Thymus (tissue), 11 donors: ENCODE results near the gene NWD2. TPM values are rescaled to one million over a fixed set of nuclear protein-coding genes. Genes with fewer than 3 reads are reported as not detected.
"Not testable (repeated sequence)": the region's sequence is repeated elsewhere in the genome, so short reads cannot be mapped to it uniquely, and the experiment has no call there.

Experiments
- DNase-seq, 9 donors: peaks; one replicate each; pipeline ENCODE4 v3.0.0-alpha.2; 2013; ENCODE audit warnings: low spot score in 9 of 9, low read depth in 6 of 9, missing footprints in 1 of 9
- H3K27ac ChIP-seq, 2 donors: one replicate each; pipeline ENCODE4 v1.5.1; 2013; ENCODE audit warnings: control low read depth in 1 of 2, low read depth in 1 of 2, low read length in 1 of 2, mild to moderate bottlenecking in 1 of 2, moderate library complexity in 1 of 2
- H3K27me3 ChIP-seq, 2 donors: one replicate each; pipeline ENCODE4 v1.5.1; 2013; ENCODE audit warnings: low read length in 1 of 2; ENCODE audit not compliant: control insufficient read depth in 2 of 2, insufficient read depth in 1 of 2
- H3K36me3 ChIP-seq, 2 donors: one replicate each; pipeline ENCODE4 v1.5.1; 2013; ENCODE audit warnings: low read length in 1 of 2, mild to moderate bottlenecking in 1 of 2, moderate library complexity in 1 of 2; ENCODE audit not compliant: control insufficient read depth in 2 of 2, insufficient read depth in 2 of 2
- H3K4me1 ChIP-seq, 2 donors: one replicate each; pipeline ENCODE4 v1.5.1; 2013; ENCODE audit warnings: low read length in 2 of 2; ENCODE audit not compliant: control insufficient read depth in 2 of 2, insufficient read depth in 2 of 2
- H3K4me3 ChIP-seq, 2 donors: one replicate each; pipeline ENCODE4 v1.5.1; 2013; ENCODE audit warnings: low read length in 2 of 2, control low read depth in 1 of 2, mild to moderate bottlenecking in 1 of 2
- H3K9me3 ChIP-seq, 2 donors: one replicate each; pipeline ENCODE4 v1.5.1; 2013; ENCODE audit warnings: low read length in 1 of 2, mild to moderate bottlenecking in 1 of 2; ENCODE audit not compliant: control insufficient read depth in 2 of 2, insufficient read depth in 1 of 2
- WGBS: extraction: QIAGEN DNeasy Blood & Tissue Kit; methylation state at CpG from one replicate; pipeline ENCODE4 v1.1.7; 2013; 5-methylcytosine and 5-hydroxymethylcytosine counted together
- polyA plus RNA-seq: library from polyadenylated mRNA; stranded (reverse); fragments of 200-250 nt; gene quantifications from one replicate; pipeline ENCODE4 v1.2.3, GENCODE V29; 2013
- total RNA-seq: library from RNA; stranded (reverse); fragments of 120-200 nt; gene quantifications from one replicate; pipeline ENCODE4 v1.2.4, GENCODE V29; 2013
- donor health status: healthy.

The NWD2 gene
- total and polyA plus RNA-seq, 2 donors = under 0.01 to 0.11 TPM

DNA sequence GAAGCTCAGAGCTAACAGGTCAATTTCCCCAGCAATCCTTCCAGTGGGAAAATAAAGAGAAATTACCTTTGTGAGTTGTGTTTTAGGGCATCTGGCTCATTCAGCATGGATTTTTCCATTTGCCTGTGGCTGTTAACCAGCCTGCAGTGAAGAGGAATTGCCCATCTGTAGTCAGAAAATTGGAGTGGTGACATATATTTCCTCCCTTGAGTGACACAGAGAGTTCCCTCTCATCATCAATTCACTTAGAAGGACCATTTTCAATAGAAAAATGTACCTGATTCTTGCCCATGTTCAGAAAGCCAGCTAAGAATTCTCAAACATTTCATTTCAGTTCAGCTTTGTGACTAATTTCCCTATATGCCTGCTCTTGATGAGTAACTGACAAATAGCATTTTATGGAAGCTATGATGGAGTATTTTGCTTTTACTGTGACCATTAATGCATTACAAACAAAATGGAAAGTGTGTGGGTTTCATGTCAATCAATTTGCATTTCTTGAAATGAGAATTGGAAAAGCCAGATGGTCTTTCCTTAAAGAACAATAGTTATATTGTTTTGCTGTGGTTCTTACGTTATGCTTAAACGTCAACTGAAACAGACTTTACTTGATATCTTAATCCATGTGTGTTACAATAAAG, 155.8 kb downstream of the NWD2 start:
- Histone ChIP-seq H3K4me3 (no peak overlapping the region), H3K36me3 (no peaks in the 10 kb centered on the region), H3K4me1 (no peaks in the 10 kb centered on the region), H3K9me3 (no peaks in the 10 kb centered on the region), H3K27me3 (no peaks in the 10 kb centered on the region), H3K27ac (no peak overlapping the region)
- 96% methylated on average over 2 of the region's 2 CpGs for WGBS
- no peak for DNase-seq

DNA sequence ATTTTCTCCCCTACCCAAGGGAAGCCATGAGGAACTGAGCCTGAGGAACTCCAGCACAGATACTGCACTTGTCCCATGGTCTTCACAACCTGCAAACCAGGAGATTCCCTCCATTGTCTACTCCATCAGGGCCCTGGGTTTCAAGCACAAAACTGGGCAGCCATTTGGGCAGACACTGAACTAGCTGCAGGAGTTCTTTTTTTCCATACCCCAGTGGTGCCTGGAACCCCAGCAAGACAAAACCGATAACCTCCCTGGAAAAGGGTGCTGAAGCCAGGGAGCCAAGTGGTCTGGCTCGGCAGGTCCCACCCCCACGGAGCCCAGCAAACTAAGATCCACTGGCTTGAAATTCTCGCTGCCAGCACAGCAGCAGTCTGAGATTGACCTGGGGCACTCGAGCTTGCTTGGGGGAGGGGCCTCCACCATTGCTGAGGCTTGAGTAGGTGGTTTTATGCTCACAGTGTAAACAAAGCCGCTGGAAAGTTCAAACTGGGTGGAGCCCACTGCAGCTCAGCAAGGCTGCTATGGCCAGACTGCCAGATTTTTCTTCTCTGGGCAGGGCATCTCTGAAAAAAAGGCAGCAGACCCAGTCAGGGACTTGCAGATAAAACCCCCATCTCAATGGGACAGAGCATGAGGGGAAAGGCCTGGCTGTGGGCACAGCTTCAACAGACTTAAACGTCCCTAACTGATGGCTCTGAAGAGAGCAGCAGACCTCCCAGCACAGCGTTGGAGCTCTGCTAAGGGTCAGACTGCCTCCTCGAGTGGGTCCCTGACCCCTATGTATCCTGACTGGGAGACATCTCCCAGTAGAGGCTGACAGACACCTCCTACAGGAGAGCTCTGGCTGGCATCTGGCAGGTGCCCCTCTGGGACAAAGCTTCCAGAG, 163.6 kb downstream of the NWD2 start:
- not testable (repeated sequence) for H3K9me3 ChIP-seq, H3K4me1 ChIP-seq, H3K27me3 ChIP-seq, H3K4me3 ChIP-seq, DNase-seq, H3K36me3 ChIP-seq, H3K27ac ChIP-seq
- 72% methylated on average over 9 of the region's 9 CpGs for WGBS

DNA sequence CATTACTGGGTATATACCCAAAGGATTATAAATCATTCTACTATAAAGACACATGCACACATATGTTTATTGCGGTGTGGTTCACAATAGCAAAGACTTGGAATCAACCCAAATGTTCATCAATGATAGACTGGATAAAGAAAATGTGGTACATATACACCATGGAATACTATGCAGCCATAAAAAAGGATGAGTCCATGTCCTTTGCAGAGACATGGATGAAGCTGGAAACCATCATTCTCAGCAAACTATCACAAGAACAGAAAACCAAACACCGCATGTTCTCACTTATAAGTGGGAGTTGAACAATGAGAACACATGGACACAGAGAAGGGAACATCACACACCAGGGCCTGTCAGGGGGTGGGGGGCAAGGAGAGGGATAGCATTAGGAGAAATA, 169.1 kb downstream of the NWD2 start:
- not testable (repeated sequence) for DNase-seq, H3K27ac ChIP-seq, H3K27me3 ChIP-seq, H3K36me3 ChIP-seq, H3K9me3 ChIP-seq, H3K4me1 ChIP-seq, H3K4me3 ChIP-seq
- WGBS = 98% methylated on average over 2 of the region's 2 CpGs

DNA sequence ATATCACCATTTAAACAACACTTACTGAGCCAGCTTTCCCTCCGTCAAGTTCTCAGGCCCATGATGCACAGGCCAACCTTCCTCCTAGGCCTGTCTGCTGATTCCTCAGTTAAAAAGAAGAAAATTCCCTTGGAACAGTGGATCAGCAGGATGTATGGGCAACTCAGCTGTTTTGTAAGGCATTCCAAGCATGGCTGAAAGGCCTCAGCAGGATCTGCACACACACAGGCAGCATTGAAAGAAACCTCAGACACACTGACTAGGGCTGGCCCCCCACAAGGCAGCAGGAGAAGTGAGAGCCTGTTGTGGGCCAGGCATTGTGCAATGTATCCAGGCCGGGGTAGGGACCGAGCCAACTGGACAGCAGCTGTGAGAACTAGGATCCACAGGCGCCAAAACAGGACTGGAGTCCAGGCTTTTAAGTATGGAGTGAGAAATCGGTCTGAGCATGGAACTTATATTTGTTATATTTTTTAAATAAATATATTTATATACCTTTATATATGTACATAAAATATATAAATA, 171.4 kb downstream of the NWD2 start:
- Histone ChIP-seq H3K4me3 (no peak overlapping the region), H3K27me3 (no peaks in the 10 kb centered on the region), H3K36me3 (no peaks in the 10 kb centered on the region), H3K9me3 (no peaks in the 10 kb centered on the region), H3K4me1 (no peaks in the 10 kb centered on the region), H3K27ac (no peak overlapping the region)
- no peak for DNase-seq
- 97% methylated on average over 5 of the region's 5 CpGs for WGBS

- H3K4me1 ChIP-seq = no peaks in the 10 kb centered on the region
- no peak overlapping the region for H3K4me3 ChIP-seq
Observed at GRCh38 chr4:37421614-37422013, 177.1 kb downstream of the NWD2 start.

DNA sequence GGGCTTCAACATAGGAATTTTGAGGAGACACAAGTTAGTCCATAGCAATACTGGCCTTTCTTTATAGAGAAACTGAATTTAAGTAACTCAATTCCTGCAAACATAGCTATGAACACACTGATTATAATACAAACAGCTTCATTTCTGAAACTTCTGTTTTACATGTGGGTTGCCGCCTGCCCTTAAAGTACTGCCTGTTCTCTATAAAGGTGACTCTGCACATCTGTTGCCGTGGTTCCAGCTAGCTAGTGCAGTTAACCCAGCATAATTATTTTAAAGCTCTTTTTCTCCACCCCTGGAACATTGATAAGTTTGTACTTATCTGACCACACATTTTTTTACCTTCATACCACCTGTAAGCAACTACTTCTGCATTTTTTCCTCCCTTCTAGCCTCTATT, 177.6 kb downstream of the NWD2 start:
- Histone ChIP-seq H3K4me1 (no peaks in the 10 kb centered on the region), H3K27me3 (no peaks in the 10 kb centered on the region), H3K36me3 (no peaks in the 10 kb centered on the region), H3K9me3 (no peaks in the 10 kb centered on the region), H3K27ac (no peak overlapping the region), H3K4me3 (no peak overlapping the region)
- no peak for DNase-seq
- WGBS = 53% methylated on average over 2 of the region's 2 CpGs

More at GRCh38 chr4:37421614-37422013, 177.1 kb downstream of the NWD2 start:
- Histone ChIP-seq H3K27ac (no peak overlapping the region), H3K27me3 (no peaks in the 10 kb centered on the region), H3K9me3 (no peaks in the 10 kb centered on the region), H3K36me3 (no peaks in the 10 kb centered on the region)
- no peak for DNase-seq
- WGBS = 95% methylated on average over 4 of the region's 4 CpGs

GRCh38 chr4:37422638-37423037, 178.1 kb downstream of the NWD2 start:
- no peaks in the 10 kb centered on the region for H3K36me3 ChIP-seq
- H3K4me1 ChIP-seq = no peaks in the 10 kb centered on the region
- no peaks in the 10 kb centered on the region for H3K9me3 ChIP-seq
- 85% methylated on average over 2 of the region's 2 CpGs for WGBS
- H3K27ac ChIP-seq = no peak overlapping the region
- H3K27me3 ChIP-seq = no peaks in the 10 kb centered on the region
- no peak overlapping the region for H3K4me3 ChIP-seq
- DNase-seq = no peak

GRCh38 chr4:37423310-37423709, 178.8 kb downstream of the NWD2 start:
- Histone ChIP-seq H3K4me1 (no peaks in the 10 kb centered on the region), H3K4me3 (no peak overlapping the region), H3K27ac (no peak overlapping the region), H3K36me3 (no peaks in the 10 kb centered on the region), H3K27me3 (no peaks in the 10 kb centered on the region), H3K9me3 (no peaks in the 10 kb centered on the region)
- WGBS = 90% methylated on average over 5 of the region's 5 CpGs
- DNase-seq = no peak

GRCh38 chr4:37424753-37425152, 180.2 kb downstream of the NWD2 start:
- DNase-seq = no peak

More at GRCh38 chr4:37424753-37425152, 180.2 kb downstream of the NWD2 start:
- Histone ChIP-seq H3K9me3 (no peaks in the 10 kb centered on the region), H3K27ac (no peak overlapping the region), H3K4me3 (no peak overlapping the region), H3K4me1 (no peaks in the 10 kb centered on the region), H3K36me3 (no peaks in the 10 kb centered on the region), H3K27me3 (no peaks in the 10 kb centered on the region)
